Gastroesophageal sphincter (tissue), 3 donors: Measurements from ENCODE around the gene CCNO.

Experiments used
- POLR2A ChIP-seq, 2 donors: fragments of 450-650 bp; IDR thresholded peaks; one replicate each; pipeline ENCODE4 v1.6.1; 2017; ENCODE audit warnings: antibody characterized with exemption in 2 of 2, mild to moderate bottlenecking in 2 of 2, moderate library complexity in 1 of 2
- POLR2AphosphoS5 ChIP-seq: sonication (generic); formaldehyde crosslinking; IDR thresholded peaks from one replicate; pipeline ENCODE4 v1.6.1; 2017; ENCODE audit warnings: antibody characterized with exemption
- TF ChIP-seq, protein P1 (sequence below), 4 experiments: fragments of 200-600 bp in 2 of 4; fragments of 450-650 bp in 2 of 4; sonication (generic) in 1 of 4; IDR thresholded peaks; one replicate each; pipeline ENCODE4 v1.5.1; 2017 to 2019; ENCODE audit warnings: antibody characterized with exemption in 4 of 4, mild to moderate bottlenecking in 2 of 4, moderate library complexity in 2 of 4

DNA sequence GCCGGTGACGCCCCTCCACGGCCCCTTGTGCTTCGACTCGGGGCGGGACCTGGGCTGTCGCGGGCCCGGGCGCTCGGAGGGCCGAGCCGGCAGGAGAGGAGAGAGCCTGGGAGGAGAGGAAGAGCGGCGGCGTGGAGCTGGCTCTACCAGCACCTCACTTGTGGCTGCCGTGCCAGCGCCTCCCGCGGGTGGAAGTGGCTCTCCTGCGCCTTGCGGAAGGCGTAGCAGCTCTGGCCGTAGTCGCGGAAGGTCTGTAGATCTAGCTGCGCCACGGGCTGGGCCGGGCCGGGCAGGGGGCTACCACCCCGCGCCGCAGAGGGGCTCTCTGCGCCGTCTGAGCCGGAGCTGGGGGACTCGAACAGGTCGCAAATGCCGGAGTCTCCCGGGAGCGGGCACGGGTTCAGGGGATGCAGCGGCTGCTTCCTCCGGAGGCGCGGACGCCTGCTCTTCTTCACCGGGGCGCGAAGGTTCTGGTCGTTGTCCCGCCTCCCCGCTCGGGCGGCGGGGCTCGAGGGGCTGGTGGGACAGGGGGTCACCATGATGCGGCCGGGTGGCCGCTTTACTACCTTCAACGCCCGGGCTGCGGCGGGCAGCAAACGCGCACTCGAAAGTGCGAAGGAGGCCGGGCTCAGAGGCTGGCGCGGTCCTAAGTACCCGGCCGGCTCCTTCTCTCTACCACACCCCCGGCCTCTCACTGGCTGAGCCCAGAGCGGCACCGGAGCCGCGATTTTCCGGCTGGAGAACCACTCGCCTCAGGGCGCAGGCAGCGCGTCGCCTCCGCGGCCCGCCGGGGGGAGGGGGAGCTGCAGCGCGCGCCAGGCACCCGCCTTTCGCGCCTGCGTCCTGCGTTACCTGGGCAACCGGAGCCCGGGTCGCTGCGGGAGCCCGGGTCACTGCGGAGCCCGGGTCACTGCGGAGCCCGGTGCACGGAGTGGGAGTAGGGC, at the start of gene CCNO:
- TF ChIP-seq POLR2AphosphoS5 (peak; percentile 6), POLR2A (IDR thresholded peaks at IDR 0.05) (no peak)
- TF ChIP-seq, protein P1, sequence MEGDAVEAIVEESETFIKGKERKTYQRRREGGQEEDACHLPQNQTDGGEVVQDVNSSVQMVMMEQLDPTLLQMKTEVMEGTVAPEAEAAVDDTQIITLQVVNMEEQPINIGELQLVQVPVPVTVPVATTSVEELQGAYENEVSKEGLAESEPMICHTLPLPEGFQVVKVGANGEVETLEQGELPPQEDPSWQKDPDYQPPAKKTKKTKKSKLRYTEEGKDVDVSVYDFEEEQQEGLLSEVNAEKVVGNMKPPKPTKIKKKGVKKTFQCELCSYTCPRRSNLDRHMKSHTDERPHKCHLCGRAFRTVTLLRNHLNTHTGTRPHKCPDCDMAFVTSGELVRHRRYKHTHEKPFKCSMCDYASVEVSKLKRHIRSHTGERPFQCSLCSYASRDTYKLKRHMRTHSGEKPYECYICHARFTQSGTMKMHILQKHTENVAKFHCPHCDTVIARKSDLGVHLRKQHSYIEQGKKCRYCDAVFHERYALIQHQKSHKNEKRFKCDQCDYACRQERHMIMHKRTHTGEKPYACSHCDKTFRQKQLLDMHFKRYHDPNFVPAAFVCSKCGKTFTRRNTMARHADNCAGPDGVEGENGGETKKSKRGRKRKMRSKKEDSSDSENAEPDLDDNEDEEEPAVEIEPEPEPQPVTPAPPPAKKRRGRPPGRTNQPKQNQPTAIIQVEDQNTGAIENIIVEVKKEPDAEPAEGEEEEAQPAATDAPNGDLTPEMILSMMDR (IDR thresholded peaks at IDR 0.05) = no peak
